GM19395 (cell line): Measurements from ENCODE around the gene RASSF5.
"Not testable (repeated sequence)": the region's sequence is repeated elsewhere in the genome, so short reads cannot be mapped to it uniquely, and the experiment has no call there.

Source experiments
- ATAC-seq: cut with Tn5 transposase; IDR thresholded peaks from one replicate; pipeline ENCODE4 v1.9.1; 2021; ENCODE audit warnings: mild to moderate bottlenecking, moderate library complexity; ENCODE audit not compliant: unreplicated experiment

Gene RASSF5

GRCh38 chr1:206566999-206567398, 59.7 kb downstream of the RASSF5 start:
- no peak for ATAC-seq

- ATAC-seq = no peak
Observed at GRCh38 chr1:206568256-206568655, 60.9 kb downstream of the RASSF5 start.

- no peak for ATAC-seq
Observed at GRCh38 chr1:206568779-206569352, 61.5 kb downstream of the RASSF5 start.

- no peak for ATAC-seq
Observed at GRCh38 chr1:206569556-206569955, 62.2 kb downstream of the RASSF5 start.

- no peak for ATAC-seq
Observed at GRCh38 chr1:206570529-206570928, 63.2 kb downstream of the RASSF5 start.

GRCh38 chr1:206572835-206573234, 65.5 kb downstream of the RASSF5 start:
- no peak for ATAC-seq

GRCh38 chr1:206573319-206573718, 66.0 kb downstream of the RASSF5 start:
- ATAC-seq = no peak

GRCh38 chr1:206573762-206574161, 66.4 kb downstream of the RASSF5 start:
- ATAC-seq = no peak

- no peak for ATAC-seq
Observed at GRCh38 chr1:206575165-206575893, 68.0 kb downstream of the RASSF5 start.

- no peak for ATAC-seq
Observed at GRCh38 chr1:206575894-206576737, 68.8 kb downstream of the RASSF5 start.

- ATAC-seq = no peak
Observed at GRCh38 chr1:206577626-206578025, 70.3 kb downstream of the RASSF5 start.

- ATAC-seq = no peak
Observed at GRCh38 chr1:206578068-206578977, 71.0 kb downstream of the RASSF5 start.

GRCh38 chr1:206578978-206579374, 71.6 kb downstream of the RASSF5 start:
- no peak for ATAC-seq

- ATAC-seq = peak; percentile 87
Observed at GRCh38 chr1:206579747-206580437, 72.6 kb downstream of the RASSF5 start.

- peak; percentile 5 for ATAC-seq
Observed at GRCh38 chr1:206580438-206581113, 73.2 kb downstream of the RASSF5 start.

GRCh38 chr1:206581114-206581497, 73.8 kb downstream of the RASSF5 start:
- not testable (repeated sequence) for ATAC-seq

GRCh38 chr1:206581571-206581981, 74.2 kb downstream of the RASSF5 start:
- ATAC-seq = no peak

- no peak for ATAC-seq
Observed at GRCh38 chr1:206582537-206582936, 75.2 kb downstream of the RASSF5 start.

- ATAC-seq = no peak
Observed at GRCh38 chr1:206582971-206583706, 75.8 kb downstream of the RASSF5 start.
